Rectal smooth muscle tissue (tissue), 1 donor: ENCODE measurements around the gene HOXB7.

Experiments used
- H3K27ac ChIP-seq: one replicate; pipeline ENCODE4 v1.7.0; 2013; ENCODE audit warnings: low read depth, low read length, inconsistent platforms
- H3K27me3 ChIP-seq: one replicate; pipeline ENCODE4 v1.7.0; 2013; ENCODE audit warnings: low read length; ENCODE audit not compliant: control insufficient read depth, insufficient read depth
- H3K36me3 ChIP-seq: one replicate; pipeline ENCODE4 v1.7.0; 2013; ENCODE audit warnings: low read length; ENCODE audit not compliant: control insufficient read depth, insufficient read depth
- H3K4me1 ChIP-seq: one replicate; pipeline ENCODE4 v1.7.0; 2013; ENCODE audit warnings: low read length; ENCODE audit not compliant: control insufficient read depth, insufficient read depth
- H3K4me3 ChIP-seq: one replicate; pipeline ENCODE4 v1.7.0; 2013; ENCODE audit warnings: low read length
- H3K9ac ChIP-seq: one replicate; pipeline ENCODE4 v1.7.0; 2013; ENCODE audit warnings: low read length

Gene HOXB7

DNA sequence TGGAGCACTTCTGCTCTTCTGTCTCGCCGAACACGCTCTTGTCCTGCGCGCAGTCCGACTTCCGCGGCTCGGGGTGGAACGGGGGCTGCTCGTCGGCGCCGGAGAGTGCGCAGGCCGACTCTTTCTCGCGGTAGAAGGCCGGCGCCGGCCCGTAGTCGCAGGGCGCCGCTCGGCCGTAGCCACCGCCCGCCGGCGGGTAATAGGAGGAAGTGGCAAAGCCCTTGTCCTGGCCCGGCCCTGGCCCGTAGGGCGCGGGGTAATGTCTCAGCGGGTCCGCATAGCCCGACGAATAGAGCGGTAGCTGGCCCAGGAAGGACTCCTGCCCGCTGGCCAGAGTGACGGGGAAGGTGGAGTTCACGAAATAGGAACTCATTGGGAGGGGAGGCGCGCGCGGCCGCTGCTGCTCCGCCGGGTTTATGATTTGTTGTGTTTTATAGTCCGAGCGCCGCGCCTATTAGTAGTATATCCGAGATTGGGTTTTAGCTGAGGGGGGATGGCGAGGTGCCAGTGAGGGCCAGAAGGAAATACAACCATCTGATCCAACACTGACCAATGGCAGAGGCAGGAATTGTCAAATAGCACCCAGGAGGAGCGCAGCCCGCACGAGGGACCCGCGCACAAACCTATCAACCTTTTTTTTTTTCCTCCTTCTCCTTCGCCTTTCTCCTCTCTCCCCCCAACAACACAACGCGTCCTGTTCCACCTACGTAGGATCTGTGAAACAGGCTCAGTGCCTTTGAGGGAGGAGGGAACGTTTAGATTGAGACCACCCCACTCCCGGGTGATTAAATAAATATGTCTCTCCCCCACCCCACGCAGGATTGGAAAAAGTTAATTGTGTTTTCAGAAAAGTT lies 12.8 kb downstream of the HOXB7 start:
- Histone ChIP-seq H3K36me3 (no peaks in the 10 kb centered on the region), H3K4me3 (peak overlapping the region; percentile 62), H3K4me1 (peaks cover 36% of the 10 kb centered on the region), H3K27ac (peak overlapping the region; percentile 82), H3K9ac (peak overlapping the region; percentile 2), H3K27me3 (peaks cover 2% of the 10 kb centered on the region)

DNA sequence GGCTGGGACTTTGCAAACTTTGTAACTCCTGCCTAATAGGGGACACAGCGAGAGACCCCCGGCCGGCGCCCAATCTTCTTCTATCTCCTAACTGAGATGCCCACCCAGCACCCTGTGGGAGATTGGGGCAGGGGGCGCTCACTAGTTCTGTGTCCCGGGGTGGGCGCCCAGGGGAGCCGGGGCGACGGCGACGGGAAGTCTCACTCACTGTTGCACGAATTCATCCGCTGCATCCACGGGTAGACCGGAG lies 13.4 kb downstream of the HOXB7 start:
- Histone ChIP-seq H3K27me3 (peaks cover 2% of the 10 kb centered on the region), H3K27ac (peak overlapping the region; percentile 82), H3K36me3 (no peaks in the 10 kb centered on the region), H3K9ac (peak overlapping the region; percentile 2), H3K4me1 (peaks cover 36% of the 10 kb centered on the region), H3K4me3 (peak overlapping the region; percentile 62)

DNA sequence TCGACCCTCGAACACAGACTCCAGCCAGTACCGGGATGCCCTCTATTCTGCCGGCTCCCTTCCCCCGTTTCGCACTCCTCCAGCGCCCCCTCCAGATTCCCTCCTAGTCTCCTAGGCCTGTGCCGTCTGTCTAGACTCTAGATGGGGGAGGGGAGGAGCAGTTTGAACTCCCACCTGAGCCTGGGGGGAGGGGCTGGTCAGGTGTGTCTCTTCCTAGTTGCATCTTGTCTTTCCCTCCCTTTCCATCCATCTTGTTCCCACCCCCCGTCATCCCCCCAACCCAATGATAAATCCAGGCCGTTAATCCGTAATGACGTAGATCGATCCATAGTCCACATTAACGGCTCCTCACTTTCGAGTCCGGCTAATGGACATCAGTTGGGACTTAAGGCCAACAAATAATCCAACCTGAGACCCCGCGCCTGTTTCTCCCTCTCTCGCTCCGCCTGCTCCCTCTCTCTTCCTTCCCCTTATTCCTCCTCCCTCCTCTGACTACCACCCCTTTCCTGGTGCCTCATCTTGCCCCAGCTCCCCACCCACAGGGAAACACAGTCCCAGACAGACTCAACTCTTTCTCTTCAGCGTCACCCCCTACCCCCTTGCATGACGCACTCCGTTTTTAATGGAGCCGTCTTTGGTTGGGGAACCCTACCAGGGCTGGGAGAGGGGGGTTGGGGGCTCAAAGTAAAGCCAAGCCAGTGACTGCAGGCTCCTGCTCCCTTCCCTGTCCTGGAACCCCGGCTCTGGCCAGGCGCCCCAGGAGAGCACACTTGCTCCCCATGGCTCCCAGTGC lies 13.9 kb downstream of the HOXB7 start:
- Histone ChIP-seq H3K9ac (peak overlapping the region; percentile 3), H3K36me3 (no peaks in the 10 kb centered on the region), H3K27me3 (peaks cover 2% of the 10 kb centered on the region), H3K27ac (peak overlapping the region; percentile 82), H3K4me3 (peak overlapping the region; percentile 62), H3K4me1 (peaks cover 34% of the 10 kb centered on the region)

DNA sequence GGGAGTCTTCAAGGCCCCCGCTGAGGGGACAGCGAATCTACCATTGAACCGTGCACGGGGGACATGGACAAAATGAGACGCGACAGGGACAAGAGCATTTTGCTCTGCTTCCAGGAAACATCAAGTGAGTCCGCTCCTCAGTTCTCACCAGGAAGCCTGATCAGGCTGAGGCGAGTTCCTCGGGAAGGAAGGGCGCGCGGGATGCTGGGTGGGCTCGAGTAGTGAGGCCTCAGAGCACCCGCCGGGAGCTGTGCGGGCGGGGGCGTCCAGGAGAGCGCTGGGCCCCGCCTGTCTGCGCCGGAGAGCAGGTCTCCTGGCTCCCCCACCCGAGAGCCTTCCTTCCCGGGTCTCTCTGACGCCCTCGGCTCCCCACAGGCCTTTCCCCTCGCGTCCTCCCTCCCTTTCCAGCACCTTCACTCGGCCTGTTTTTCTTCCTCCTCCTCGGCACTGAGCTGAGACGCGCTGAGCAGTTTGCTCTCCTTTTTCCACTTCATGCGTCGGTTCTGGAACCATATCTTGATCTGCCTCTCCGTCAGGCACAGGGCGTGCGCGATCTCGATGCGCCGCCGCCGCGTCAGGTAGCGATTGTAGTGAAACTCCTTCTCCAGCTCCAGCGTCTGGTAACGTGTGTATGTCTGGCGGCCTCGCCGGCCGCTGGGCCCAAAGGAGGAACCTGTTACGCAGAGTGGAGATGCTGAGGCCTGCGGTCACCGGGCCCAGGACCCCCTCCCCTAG lies 14.7 kb downstream of the HOXB7 start:
- H3K4me1 ChIP-seq = peaks cover 32% of the 10 kb centered on the region
- H3K27me3 ChIP-seq = peaks cover 2% of the 10 kb centered on the region
- H3K27ac ChIP-seq = peak overlapping the region; percentile 82
- peak overlapping the region; percentile 3 for H3K9ac ChIP-seq
- peak overlapping the region; percentile 62 for H3K4me3 ChIP-seq
- H3K36me3 ChIP-seq = no peaks in the 10 kb centered on the region

DNA sequence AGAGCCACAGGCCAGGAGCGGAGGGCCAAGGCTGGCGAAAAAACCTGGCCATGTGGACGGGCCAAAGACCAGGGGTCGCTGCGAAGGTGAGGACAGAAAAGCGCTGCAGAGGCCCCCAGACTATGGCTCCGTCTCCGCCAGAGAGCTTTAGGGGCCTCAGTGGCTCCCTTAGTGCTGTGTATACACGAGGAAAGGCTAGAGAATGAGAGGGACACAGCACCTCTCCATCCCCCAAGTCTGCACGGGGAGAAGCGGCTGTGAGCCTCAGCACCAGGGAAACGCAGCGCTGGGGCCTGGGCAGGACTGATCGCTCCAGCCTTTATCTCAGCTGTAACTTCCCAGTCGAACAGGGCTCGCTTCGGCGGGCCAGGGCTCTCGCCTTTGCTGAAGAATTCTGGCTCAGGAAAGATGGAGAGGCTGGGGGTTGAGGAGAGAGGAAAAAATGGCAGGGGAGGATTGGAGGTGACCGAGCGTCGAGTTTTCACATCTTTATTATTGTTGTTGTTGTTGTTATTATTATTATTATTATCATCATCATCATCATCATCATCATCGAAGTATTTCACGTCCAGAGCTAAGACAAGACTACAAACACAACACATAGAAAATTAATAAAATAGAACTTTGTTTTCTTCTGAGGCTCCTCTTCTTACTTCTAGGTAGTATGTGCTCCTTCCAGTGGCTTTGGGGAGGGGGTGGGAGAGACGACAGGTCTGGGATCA lies 15.4 kb downstream of the HOXB7 start:
- peaks cover 29% of the 10 kb centered on the region for H3K4me1 ChIP-seq
- peak overlapping the region; percentile 94 for H3K4me3 ChIP-seq
- H3K27me3 ChIP-seq = peaks cover 2% of the 10 kb centered on the region
- peak overlapping the region; percentile 90 for H3K27ac ChIP-seq
- no peaks in the 10 kb centered on the region for H3K36me3 ChIP-seq
- H3K9ac ChIP-seq = no peak overlapping the region

DNA sequence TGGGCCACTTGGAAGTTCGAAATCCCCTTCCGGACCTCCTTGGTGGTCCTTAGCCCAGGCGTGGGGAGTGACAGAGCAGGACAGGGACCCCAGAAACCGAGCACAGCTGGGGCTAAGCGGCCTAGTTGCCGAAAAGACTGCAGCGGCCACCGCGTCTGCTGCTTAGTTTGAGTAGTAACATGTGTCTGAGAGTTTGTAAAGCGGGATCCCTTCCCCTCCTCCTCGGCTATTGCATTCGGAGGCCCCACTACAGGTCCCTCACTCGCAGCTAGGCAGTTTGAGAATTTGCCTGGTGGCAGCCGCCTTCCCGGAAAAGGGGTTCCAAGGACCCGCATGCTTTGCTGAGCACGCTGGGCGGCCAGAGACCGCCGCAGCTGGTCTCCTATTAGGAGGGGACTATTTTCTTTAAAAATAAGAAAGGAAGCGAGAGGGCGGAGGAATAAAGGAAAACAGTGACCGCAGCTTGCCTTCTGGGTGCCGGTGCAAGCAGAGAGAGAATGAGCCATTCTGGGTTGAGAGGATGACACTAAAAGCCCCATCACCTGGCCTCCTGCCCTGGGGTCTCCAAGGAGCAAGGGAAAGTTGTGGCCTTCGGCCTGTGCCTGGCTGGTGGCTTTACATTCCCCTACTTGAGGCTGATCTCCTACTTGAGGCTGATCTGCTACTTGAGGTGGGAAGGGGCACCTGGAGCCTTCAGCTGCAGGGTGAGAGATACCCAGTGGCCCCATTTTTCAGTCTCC lies 16.1 kb downstream of the HOXB7 start:
- H3K4me1 ChIP-seq = peaks cover 23% of the 10 kb centered on the region
- H3K27ac ChIP-seq = peak overlapping the region; percentile 90
- H3K4me3 ChIP-seq = peak overlapping the region; percentile 94
- H3K27me3 ChIP-seq = peaks cover 2% of the 10 kb centered on the region
- no peak overlapping the region for H3K9ac ChIP-seq
- no peaks in the 10 kb centered on the region for H3K36me3 ChIP-seq

DNA sequence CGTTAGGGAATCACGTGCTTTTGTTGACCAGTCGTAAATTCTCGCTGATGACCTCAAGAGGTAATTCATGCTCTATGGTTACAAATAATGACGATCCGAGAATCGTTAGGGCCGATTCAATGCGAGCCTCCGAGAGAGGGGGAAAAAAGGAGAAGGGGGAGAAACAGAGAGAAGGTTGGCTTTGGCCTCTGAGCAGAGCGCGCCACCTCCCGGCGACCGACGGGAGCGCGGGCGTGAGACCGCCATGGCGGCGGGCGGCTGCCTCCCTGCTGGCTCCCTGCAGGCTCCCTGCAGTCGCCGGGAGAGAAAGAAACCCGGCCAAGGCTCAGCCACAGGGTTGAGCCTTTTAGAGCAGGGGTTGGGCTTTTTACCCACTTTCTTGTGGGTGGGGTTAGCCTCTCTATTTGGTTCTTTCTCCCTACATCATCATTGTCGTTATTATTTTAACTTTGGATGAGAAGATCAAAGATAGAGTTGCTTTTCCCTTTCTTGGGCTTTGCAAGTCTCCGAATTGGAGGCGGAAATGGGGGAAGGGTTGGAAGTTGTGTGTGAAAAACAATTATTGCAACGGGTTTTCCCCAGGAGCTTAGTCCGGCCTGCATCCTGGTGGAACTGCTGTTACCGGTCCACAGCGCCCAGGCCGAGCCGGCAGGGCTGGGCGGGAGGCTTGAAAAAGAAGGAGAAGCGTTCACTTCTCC lies 16.8 kb downstream of the HOXB7 start:
- Histone ChIP-seq H3K27me3 (peaks cover 2% of the 10 kb centered on the region), H3K4me3 (peak overlapping the region; percentile 94), H3K4me1 (peaks cover 21% of the 10 kb centered on the region), H3K27ac (peak overlapping the region; percentile 90), H3K36me3 (no peaks in the 10 kb centered on the region), H3K9ac (no peak overlapping the region)

DNA sequence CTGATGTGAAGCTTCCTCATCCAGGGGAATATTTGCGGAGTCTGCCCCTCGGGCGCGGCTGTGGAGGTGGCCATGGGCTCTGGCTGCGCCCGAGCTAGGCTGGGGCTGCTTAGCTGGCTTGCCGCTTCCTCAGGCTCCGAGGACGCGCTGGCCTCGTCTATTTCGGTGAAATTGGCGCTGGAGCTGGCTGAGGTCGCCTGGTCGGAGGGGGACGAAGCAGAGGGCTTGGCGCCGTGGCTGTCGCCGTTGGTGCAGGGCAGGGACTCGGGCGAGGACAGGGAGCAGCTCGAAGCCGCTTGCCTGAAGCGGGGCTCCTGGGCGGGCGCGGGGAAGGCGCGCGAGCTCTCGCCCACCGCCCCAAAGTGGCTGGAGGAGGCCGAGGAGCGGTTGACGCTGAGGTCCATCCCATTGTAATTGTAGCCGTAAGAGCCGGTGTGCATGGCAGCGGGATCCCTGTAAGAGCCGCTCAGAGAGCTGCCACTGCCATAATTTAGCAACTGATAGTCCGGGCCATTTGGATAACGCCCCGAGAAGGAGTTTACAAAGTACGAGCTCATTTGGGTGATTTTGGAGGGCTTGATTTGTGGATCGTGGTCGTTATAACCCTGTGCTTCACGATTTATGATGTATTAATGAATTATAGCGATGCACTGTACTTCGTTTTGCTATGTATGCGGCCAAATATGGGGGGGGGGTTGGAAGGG lies 17.5 kb downstream of the HOXB7 start, which contains the start of gene HOXB5:
Gene HOXB5, minus strand, starts transcription at position 654 of the 704 bp plus-strand sequence. Its CDS starts 97 bp downstream, at position 557.
- peak within 1 kb of the TSS; percentile 94 for H3K4me3 ChIP-seq
- no peak within 1 kb of the TSS for H3K9ac ChIP-seq

DNA sequence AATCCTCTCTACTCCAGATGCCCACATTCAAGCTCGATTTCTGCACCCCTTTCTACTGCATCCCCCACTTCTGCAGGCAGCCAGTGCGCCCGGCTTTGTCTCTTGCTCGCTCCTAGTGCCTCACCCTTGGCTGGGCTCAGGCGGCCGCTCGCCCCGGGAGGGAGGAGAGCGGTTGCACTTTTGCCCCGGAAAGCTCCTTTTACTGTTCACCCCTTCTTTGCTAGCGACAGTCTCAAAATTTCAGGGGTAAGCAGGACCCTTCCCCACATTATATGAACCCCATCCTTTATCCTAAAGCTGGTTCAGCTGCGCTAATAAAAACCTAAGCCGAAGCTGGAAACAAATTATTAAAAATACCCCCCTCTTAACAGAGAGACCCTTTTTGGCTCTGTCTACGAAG lies 18.2 kb downstream of the HOXB7 start:
- Histone ChIP-seq H3K27ac (peak overlapping the region; percentile 90), H3K4me3 (peak overlapping the region; percentile 94), H3K9ac (no peak overlapping the region), H3K36me3 (no peaks in the 10 kb centered on the region), H3K4me1 (peaks cover 21% of the 10 kb centered on the region), H3K27me3 (no peaks in the 10 kb centered on the region)

More for the DNA sequence above, 17.5 kb downstream of the HOXB7 start, which contains the start of gene HOXB5:
- Histone ChIP-seq H3K4me1 (peaks cover 21% of the 10 kb centered on the region), H3K36me3 (no peaks in the 10 kb centered on the region), H3K27me3 (no peaks in the 10 kb centered on the region), H3K27ac (peak within 1 kb of the TSS; percentile 90)

DNA sequence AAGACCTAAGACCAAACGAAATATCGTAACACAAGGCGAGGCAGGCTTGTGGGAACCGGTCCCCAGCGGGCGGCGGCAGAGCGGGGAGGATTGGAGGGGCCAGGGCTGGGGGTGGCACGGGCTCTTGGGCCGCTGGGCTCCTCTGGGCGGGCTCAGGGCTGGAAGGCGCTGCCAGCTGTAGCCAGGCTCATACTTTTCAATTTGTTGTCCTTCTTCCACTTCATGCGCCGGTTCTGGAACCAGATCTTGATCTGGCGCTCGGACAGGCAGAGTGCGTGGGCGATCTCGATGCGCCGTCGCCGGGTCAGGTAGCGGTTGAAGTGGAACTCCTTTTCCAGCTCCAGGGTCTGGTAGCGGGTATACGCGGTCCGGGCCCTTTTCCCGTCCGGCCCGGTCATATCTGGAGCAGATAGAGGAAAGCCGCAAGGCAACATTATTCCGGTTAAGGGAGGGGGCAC lies 18.7 kb downstream of the HOXB7 start:
- peaks cover 25% of the 10 kb centered on the region for H3K4me1 ChIP-seq
- H3K36me3 ChIP-seq = no peaks in the 10 kb centered on the region
- H3K9ac ChIP-seq = no peak overlapping the region
- peak overlapping the region; percentile 90 for H3K27ac ChIP-seq
- peak overlapping the region; percentile 94 for H3K4me3 ChIP-seq
- no peaks in the 10 kb centered on the region for H3K27me3 ChIP-seq
